K562 (cell line): ENCODE data around the gene HOXC4. TPM values are rescaled to one million over a fixed set of nuclear protein-coding genes. Genes with fewer than 3 reads are reported as not detected.

Source experiments
- ATAC-seq: fragments of 200-7000 bp; cut with Tn5 transposase; 3 replicates; pipeline ENCODE4 v1.9.1; 2020; ENCODE audit warnings: moderate library complexity
- BruUV-seq: library from RNA; stranded (reverse); fragments of 400-500 nt; replicated peaks from 2 replicates; lab custom pipeline; 2021; lab: Mats Ljungman, UMichigan
- CTCF ChIA-PET: fragments of 300-600 bp; formaldehyde crosslinking; extraction: SDS; loops from one replicate; lab custom pipeline; 2021; ENCODE audit warnings: low intra/inter-chr PET ratio; lab: Yijun Ruan, JAX
- POLR2A ChIA-PET: fragments of 300-600, 350-650 bp; sonication (Branson Sonifier 250); formaldehyde crosslinking; extraction: SDS; loops from one replicate; lab custom pipeline; 2021; ENCODE audit warnings: antibody characterized with exemption, inconsistent platforms; lab: Yijun Ruan, JAX
- DNase-seq, 4 experiments: peaks; one replicate each; pipeline versions ENCODE4 v3.0.0 to v3.0.0-alpha.2; 2011 to 2018; ENCODE audit warnings: low spot score in 3 of 4, mixed read lengths in 3 of 4; ENCODE audit errors: extremely low read depth in 1 of 4
- FAIRE-seq: peaks from 2 replicates; lab custom pipeline; 2011; peaks lifted over from hg19 to GRCh38; lab: Jason Lieb, UNC
- H2AFZ ChIP-seq: 2 replicates; pipeline ENCODE4 v1.6.0; 2011; ENCODE audit warnings: low read depth, low read length, control low read depth, inconsistent platforms
- H3K27ac ChIP-seq: fragments of 200-600 bp; 3 replicates; pipeline ENCODE4 v1.8.0; 2011; ENCODE audit warnings: low read depth, mild to moderate bottlenecking, control low read depth, inconsistent platforms, low read length, moderate library complexity, mixed read lengths; ENCODE audit errors: extremely low read depth
- H3K27me3 ChIP-seq, 2 experiments: fragments of 300-600 bp in 1 of 2; 2 replicates in 1 of 2; 3 replicates in 1 of 2; pipeline versions ENCODE4 v1.6.0 to v1.8.0; 2011; ENCODE audit warnings: inconsistent platforms in 2 of 2, low read length in 2 of 2, mild to moderate bottlenecking in 1 of 2, mixed read lengths in 1 of 2, moderate library complexity in 1 of 2; ENCODE audit not compliant: control insufficient read depth in 2 of 2, insufficient read depth in 2 of 2
- H3K36me3 ChIP-seq: fragments of 300-600 bp; 3 replicates; pipeline ENCODE4 v1.8.0; 2011; ENCODE audit warnings: mild to moderate bottlenecking, low read length, inconsistent platforms; ENCODE audit not compliant: control insufficient read depth, insufficient read depth
- H3K4me1 ChIP-seq, 2 experiments: fragments of 200-600 bp in 1 of 2; replicated peaks in 1 of 2; 2 replicates in 1 of 2; 3 replicates in 1 of 2; pipeline versions ENCODE4 v1.5.1 to v1.8.0; 2011; ENCODE audit warnings: inconsistent platforms in 2 of 2, low read length in 2 of 2, mild to moderate bottlenecking in 1 of 2, mixed read lengths in 1 of 2, moderate library complexity in 1 of 2; ENCODE audit not compliant: control insufficient read depth in 2 of 2, insufficient read depth in 2 of 2
- H3K4me2 ChIP-seq: 2 replicates; pipeline ENCODE4 v1.6.1; 2011; ENCODE audit warnings: low read length, control low read depth, inconsistent platforms, mixed read lengths; ENCODE audit not compliant: insufficient read depth
- H3K4me3 ChIP-seq: fragments of 200-600 bp; sonication (generic), shearing (Covaris generic); 2 replicates; pipeline ENCODE4 v1.5.1; 2016; ENCODE audit warnings: control low read depth, inconsistent platforms
- H3K79me2 ChIP-seq: fragments of 200-600 bp; 3 replicates; pipeline ENCODE4 v1.8.0; 2011; ENCODE audit warnings: low read length, inconsistent platforms; ENCODE audit not compliant: control insufficient read depth, insufficient read depth
- H3K9ac ChIP-seq, 2 experiments: 2 replicates each; pipeline versions ENCODE4 v1.6.0 to v1.6.1; 2011; ENCODE audit warnings: low read depth in 2 of 2, low read length in 2 of 2, control low read depth in 1 of 2, inconsistent platforms in 1 of 2, mild to moderate bottlenecking in 1 of 2, mixed read lengths in 1 of 2; ENCODE audit not compliant: insufficient read depth in 1 of 2
- H3K9me1 ChIP-seq: one replicate; pipeline ENCODE4 v1.6.0; 2011; ENCODE audit warnings: inconsistent platforms, mild to moderate bottlenecking, low read length, moderate library complexity; ENCODE audit not compliant: control insufficient read depth, insufficient read depth
- H3K9me3 ChIP-seq: replicated peaks from 2 replicates; pipeline ENCODE4 v1.5.1; 2011; ENCODE audit warnings: low read depth, low read length, inconsistent platforms; ENCODE audit not compliant: control insufficient read depth, insufficient read depth
- H4K20me1 ChIP-seq: replicated peaks from 2 replicates; pipeline ENCODE4 v1.6.1; 2011; ENCODE audit warnings: low read length, inconsistent platforms, mixed read lengths; ENCODE audit not compliant: control insufficient read depth, insufficient read depth
- CBX3 ChIP-seq, 2 experiments: IDR thresholded peaks; 1 replicate in 1 of 2; 2 replicates in 1 of 2; pipeline ENCODE4 v1.6.1; 2012; ENCODE audit warnings: inconsistent platforms in 2 of 2, low read length in 2 of 2, borderline replicate concordance in 1 of 2, control low read depth in 1 of 2
- ETV1 ChIP-seq: fragments of 450-650 bp; conservative IDR thresholded peaks from 2 replicates; pipeline ENCODE4 v1.6.1; 2016; ENCODE audit warnings: missing genetic modification characterization, control low read depth, low read depth, missing compliant biosample characterization
- RUNX1 ChIP-seq: sonication (generic); IDR thresholded peaks from 2 replicates; pipeline ENCODE4 v1.6.1; 2016; ENCODE audit warnings: antibody characterized with exemption, low read depth
- SREBF1 ChIP-seq: fragments of 150-350 bp; IDR thresholded peaks from 2 replicates; pipeline ENCODE4 v1.6.1; 2014; ENCODE audit warnings: antibody characterized with exemption, low read depth, low read length, borderline replicate concordance
- WGBS: fragments of 100-300 bp; shearing (Covaris generic); methylation state at CpG from one replicate; pipeline ENCODE4 v1.1.6; 2016; ENCODE audit warnings: low coverage, mixed read lengths; ENCODE audit not compliant: insufficient coverage; ENCODE audit errors: missing lambda C conversion rate; 5-methylcytosine and 5-hydroxymethylcytosine counted together
- in situ Hi-C: fragments of 300-500 bp; cut with MboI; formaldehyde crosslinking; loops from 4 replicates; pipeline ENCODE4 v1.15.0; 2018; ENCODE audit warnings: inconsistent platforms, mixed read lengths
- intact Hi-C: fragments of 100-400 bp; cut with micrococcal nuclease; formaldehyde crosslinking; loops from 2 replicates; pipeline ENCODE4 v1.14.2; 2022
- polyA plus RNA-seq, 8 experiments: library from polyadenylated mRNA; depleted of rRNA in 4 of 8; stranded (reverse) in 5 of 8; unstranded in 3 of 8; fragments of >200 nt; fragmentation: Nextera tagmentation in 2 of 8; fragmentation: Illumina TruSeq in 1 of 8; extraction: Ambion mirVana in 2 of 8; extraction: Trizol in 1 of 8; gene quantifications; 2 replicates each; pipeline versions ENCODE4 v1.2.1 to v1.2.3, GENCODE V29; 2011 to 2014; ENCODE audit warnings: inconsistent platforms in 1 of 8, missing spikeins in 1 of 8
- total RNA-seq, 7 experiments: library from RNA; depleted of rRNA in 6 of 7; stranded (reverse); fragments of >200 nt in 6 of 7; fragmentation: Illumina TruSeq in 2 of 7; extraction: Trizol in 2 of 7; gene quantifications; 2 replicates each; pipeline versions ENCODE4 v1.2.1 to v1.2.3, GENCODE V29; 2011 to 2021; ENCODE audit warnings: low replicate concordance in 1 of 7

The HOXC4 gene
- total and polyA plus RNA-seq, 9 of the 15 experiments (the other 6 are each of a cell fraction or from before 2014, with no cell fraction given) = 0.06 to 1.5 (median 0.44) TPM; not detected in 1

GRCh38 chr12:54047964-54048303 is 5.7 kb upstream of the HOXC4 start:
- no peak overlapping the region for H3K4me2 ChIP-seq
- ATAC-seq = no peak
- no peaks in the 10 kb centered on the region for H3K79me2 ChIP-seq
- ChIA-PET CTCF (no interaction called here), POLR2A (no interaction called here)
- WGBS = 7% methylated on average over 8 of the region's 8 CpGs
- peaks cover 69 to 70% of the 10 kb centered on the region in 2 experiments for H3K27me3 ChIP-seq
- TF ChIP-seq ETV1 (tag) = no peak
- in situ Hi-C loops (no loop called here), intact Hi-C loops (no loop called here)
- H4K20me1 ChIP-seq = 0 out of 2 replicates have a peak, but pooled peaks cover 2% of the 10 kb centered on the region
- peaks cover 0 to 11% of the 10 kb centered on the region in 2 experiments; a peak in 2 of 5 replicates for H3K4me1 ChIP-seq
- no peak overlapping the region for H3K27ac ChIP-seq
- no peak for FAIRE-seq
- H3K9me1 ChIP-seq = no peaks in the 10 kb centered on the region
- no peak overlapping the region for H3K4me3 ChIP-seq
- no peaks in the 10 kb centered on the region for H3K9me3 ChIP-seq
- BruUV-seq = no TSS peak
- DNase-seq = no peak
- no peaks in the 10 kb centered on the region for H3K36me3 ChIP-seq
- no peak overlapping the region for H3K9ac ChIP-seq
- H2AFZ ChIP-seq = no peak overlapping the region

- H3K9me1 ChIP-seq = no peaks in the 10 kb centered on the region
- intact Hi-C loops = no loop called here
- DNase-seq = no peak
- no peaks in the 10 kb centered on the region for H3K36me3 ChIP-seq
- no peak overlapping the region for H3K4me3 ChIP-seq
- H3K27ac ChIP-seq = no peak overlapping the region
- no peak for FAIRE-seq
- no peaks in the 10 kb centered on the region for H3K9me3 ChIP-seq
- peaks cover 0 to 17% of the 10 kb centered on the region in 2 experiments; a peak in 2 of 5 replicates for H3K4me1 ChIP-seq
- in situ Hi-C loops = no loop called here
- WGBS = 12% methylated on average over 3 of the region's 3 CpGs
- H3K79me2 ChIP-seq = no peaks in the 10 kb centered on the region
- TF ChIP-seq RUNX1 (no peak), SREBF1 (no peak), CBX3 (IDR thresholded peaks at IDR 0.05; ENCODE audit: borderline replicate concordance in 1 of 2, low read length in 2 of 2) (no peak)
- ChIA-PET POLR2A (no interaction called here), CTCF (no interaction called here)
- peaks cover 73 to 74% of the 10 kb centered on the region in 2 experiments for H3K27me3 ChIP-seq
- BruUV-seq = no TSS peak
- H3K9ac ChIP-seq = no peak overlapping the region
- H3K4me2 ChIP-seq = no peak overlapping the region
- H2AFZ ChIP-seq = no peak overlapping the region
- no peak for ATAC-seq
- 0 out of 2 replicates have a peak, but pooled peaks cover 2% of the 10 kb centered on the region for H4K20me1 ChIP-seq
These were observed 5.1 kb upstream of the HOXC4 start for GRCh38 chr12:54048406-54049093.
